IMR-90 (cell line): ENCODE measurements around the gene ZNF185. TPM values are rescaled to one million over a fixed set of nuclear protein-coding genes. Genes with fewer than 3 reads are reported as not detected.

ENCODE experiments used
- ATAC-seq: fragments of 200-7000 bp; cut with Tn5 transposase; 2 replicates; pipeline ENCODE4 v1.9.1; 2020; ENCODE audit warnings: low read depth, mild to moderate bottlenecking, moderate library complexity
- BruUV-seq: library from RNA; stranded (reverse); fragments of 400-500 nt; replicated peaks from 2 replicates; lab custom pipeline; 2021; lab: Mats Ljungman, UMichigan
- CTCF ChIA-PET: fragments of 300-600 bp; formaldehyde crosslinking; extraction: SDS; loops from one replicate; lab custom pipeline; 2021; ENCODE audit warnings: antibody characterized with exemption; lab: Yijun Ruan, JAX
- POLR2A ChIA-PET: fragments of 300-600 bp; sonication (Branson Sonifier 250); formaldehyde crosslinking; loops from one replicate; lab custom pipeline; 2022; ENCODE audit warnings: antibody characterized with exemption; ENCODE audit not compliant: unreplicated experiment; lab: Charles Lee
- DNase-seq: peaks from one replicate; pipeline ENCODE4 v3.0.0; 2013
- H2AFZ ChIP-seq: replicated peaks from 2 replicates; pipeline ENCODE3; 2013; ENCODE audit warnings: low read length, mild to moderate bottlenecking; ENCODE audit not compliant: poor library complexity
- H2AK5ac ChIP-seq: 2 replicates; pipeline ENCODE4 v1.6.1; 2013; ENCODE audit warnings: low read depth, low read length, inconsistent platforms
- H2AK9ac ChIP-seq: replicated peaks from 2 replicates; pipeline ENCODE3; 2013; ENCODE audit warnings: mild to moderate bottlenecking, low read depth, low read length, moderate library complexity; ENCODE audit not compliant: poor library complexity
- H2BK120ac ChIP-seq: 2 replicates; pipeline ENCODE4 v1.6.1; 2013; ENCODE audit warnings: low read depth, low read length, inconsistent platforms
- H2BK15ac ChIP-seq: 3 replicates; pipeline ENCODE4 v1.6.1; 2013; ENCODE audit warnings: low read depth, low read length, inconsistent platforms
- H2BK20ac ChIP-seq: 2 replicates; pipeline ENCODE4 v1.6.1; 2013; ENCODE audit warnings: low read depth, mild to moderate bottlenecking, inconsistent platforms, low read length, moderate library complexity
- H2BK5ac ChIP-seq: 2 replicates; pipeline ENCODE4 v1.6.1; 2013; ENCODE audit warnings: mild to moderate bottlenecking, low read depth, low read length, inconsistent platforms; ENCODE audit not compliant: poor library complexity, severe bottlenecking
- H3K14ac ChIP-seq: replicated peaks from 2 replicates; pipeline ENCODE4 v1.6.1; 2013; ENCODE audit warnings: low read depth, low read length, inconsistent platforms
- H3K18ac ChIP-seq: 2 replicates; pipeline ENCODE4 v1.6.1; 2013; ENCODE audit warnings: low read depth, low read length, control low read depth
- H3K23ac ChIP-seq: 2 replicates; pipeline ENCODE4 v1.6.1; 2013; ENCODE audit warnings: low read depth, low read length, inconsistent platforms
- H3K27ac ChIP-seq: 2 replicates; pipeline ENCODE4 v1.5.1; 2013; ENCODE audit warnings: mild to moderate bottlenecking, control low read depth, low read length; ENCODE audit not compliant: insufficient read depth
- H3K27me3 ChIP-seq: 2 replicates; pipeline ENCODE4 v1.6.1; 2013; ENCODE audit warnings: low read length; ENCODE audit not compliant: control insufficient read depth, insufficient read depth
- H3K36me3 ChIP-seq: 2 replicates; pipeline ENCODE4 v1.6.1; 2013; ENCODE audit warnings: low read length, mixed read lengths; ENCODE audit not compliant: control insufficient read depth, insufficient read depth
- H3K4ac ChIP-seq: 2 replicates; pipeline ENCODE4 v1.6.1; 2013; ENCODE audit warnings: low read depth, low read length, inconsistent platforms
- H3K4me1 ChIP-seq: 2 replicates; pipeline ENCODE4 v1.6.1; 2013; ENCODE audit warnings: low read length, mixed read lengths; ENCODE audit not compliant: control insufficient read depth, insufficient read depth
- H3K4me2 ChIP-seq: 2 replicates; pipeline ENCODE4 v1.6.1; 2013; ENCODE audit warnings: low read depth, mild to moderate bottlenecking, control low read depth, low read length, moderate library complexity
- H3K4me3 ChIP-seq: 2 replicates; pipeline ENCODE4 v1.5.1; 2013; ENCODE audit warnings: low read depth, mild to moderate bottlenecking, control low read depth, low read length, moderate library complexity; ENCODE audit not compliant: insufficient read depth
- H3K56ac ChIP-seq: 2 replicates; pipeline ENCODE4 v1.6.1; 2013; ENCODE audit warnings: low read length, inconsistent platforms; ENCODE audit not compliant: insufficient read depth; ENCODE audit errors: extremely low read depth
- H3K79me1 ChIP-seq, 2 experiments: 2 replicates each; pipeline ENCODE4 v1.6.1; 2013; ENCODE audit warnings: low read length in 2 of 2, inconsistent platforms in 1 of 2, low read depth in 1 of 2
- H3K9ac ChIP-seq: 2 replicates; pipeline ENCODE4 v1.6.1; 2013; ENCODE audit warnings: low read depth, low read length, control low read depth
- H3K9me1 ChIP-seq: 2 replicates; pipeline ENCODE4 v1.6.1; 2013; ENCODE audit warnings: low read length, inconsistent platforms; ENCODE audit not compliant: insufficient read depth
- H3K9me3 ChIP-seq: 2 replicates; pipeline ENCODE4 v1.6.1; 2013; ENCODE audit warnings: low read length; ENCODE audit not compliant: control insufficient read depth, insufficient read depth
- H4K20me1 ChIP-seq: 2 replicates; pipeline ENCODE4 v1.6.1; 2013; ENCODE audit warnings: low read length, inconsistent platforms; ENCODE audit not compliant: insufficient read depth
- H4K5ac ChIP-seq: 2 replicates; pipeline ENCODE4 v1.6.1; 2013; ENCODE audit warnings: mild to moderate bottlenecking, low read depth, low read length, control low read depth
- H4K8ac ChIP-seq, 2 experiments: 2 replicates each; pipeline ENCODE4 v1.6.1; 2013; ENCODE audit warnings: low read depth in 2 of 2, low read length in 2 of 2, control low read depth in 1 of 2, inconsistent platforms in 1 of 2
- H4K91ac ChIP-seq: 2 replicates; pipeline ENCODE4 v1.6.1; 2013; ENCODE audit warnings: low read depth, low read length, inconsistent platforms; ENCODE audit not compliant: insufficient read depth
- FOS ChIP-seq: fragments of 150-350 bp; IDR thresholded peaks from 2 replicates; pipeline ENCODE4 v1.6.1; 2016; ENCODE audit warnings: low read depth, low read length
- MAFK ChIP-seq: IDR thresholded peaks from 2 replicates; pipeline ENCODE4 v1.6.1; 2012; ENCODE audit warnings: low read depth, low read length, improper control_type of control experiment
- MAZ ChIP-seq: IDR thresholded peaks from 2 replicates; pipeline ENCODE4 v1.6.1; 2012; ENCODE audit warnings: low read depth, mild to moderate bottlenecking, low read length, improper control_type of control experiment, moderate library complexity, borderline replicate concordance
- MXI1 ChIP-seq: IDR thresholded peaks from 2 replicates; pipeline ENCODE4 v1.6.1; 2012; ENCODE audit warnings: low read depth, mild to moderate bottlenecking, low read length, moderate library complexity, borderline replicate concordance
- NFE2L2 ChIP-seq: fragments of 150-350 bp; IDR thresholded peaks from 2 replicates; pipeline ENCODE4 v1.6.1; 2016; ENCODE audit warnings: low read depth, mild to moderate bottlenecking, low read length
- POLR2A ChIP-seq: IDR thresholded peaks from 2 replicates; pipeline ENCODE4 v1.6.1; 2012; ENCODE audit warnings: mild to moderate bottlenecking, low read depth, low read length
- RAD21 ChIP-seq: IDR thresholded peaks from 2 replicates; pipeline ENCODE4 v1.6.1; 2012; ENCODE audit warnings: low read length, improper control_type of control experiment
- RCOR1 ChIP-seq: IDR thresholded peaks from 2 replicates; pipeline ENCODE4 v1.6.1; 2012; ENCODE audit warnings: mild to moderate bottlenecking, low read length, improper control_type of control experiment; ENCODE audit not compliant: insufficient replicate concordance
- RFX5 ChIP-seq: IDR thresholded peaks from 2 replicates; pipeline ENCODE4 v1.8.0; 2012; ENCODE audit warnings: low read depth, mild to moderate bottlenecking, low read length, moderate library complexity
- SMC3 ChIP-seq: fragments of 150-350 bp; IDR thresholded peaks from 2 replicates; pipeline ENCODE4 v1.6.1; 2016; ENCODE audit warnings: low read depth, mild to moderate bottlenecking, antibody characterized with exemption, low read length, moderate library complexity
- WGBS, 2 experiments: methylation state at CpG; one replicate each; pipeline versions ENCODE4 v1.1.5 to v1.1.7; 2013; ENCODE audit warnings: missing lambda C conversion rate in 2 of 2; ENCODE audit not compliant: insufficient read length in 1 of 2; ENCODE audit errors: extremely low coverage in 2 of 2; 5-methylcytosine and 5-hydroxymethylcytosine counted together
- dilution Hi-C: fragments of 300-500 bp; cut with HindIII; formaldehyde crosslinking; loops from one replicate; pipeline ENCODE4 v1.14.3; 2018; ENCODE audit warnings: low sequenced_read_pairs; ENCODE audit not compliant: unreplicated experiment
- in situ Hi-C: fragments of 300-500 bp; cut with MboI; formaldehyde crosslinking; loops from 3 replicates; pipeline ENCODE4 v1.14.3; 2019; ENCODE audit warnings: low sequenced_read_pairs, inconsistent platforms, mixed read lengths
- intact Hi-C: fragments of 100-400 bp; cut with micrococcal nuclease; formaldehyde crosslinking; loops from 2 replicates; pipeline ENCODE4 v1.10.0; 2022
- polyA plus RNA-seq, 3 experiments: library from polyadenylated mRNA; depleted of rRNA; stranded (reverse); fragments of >200 nt; gene quantifications; 2 replicates each; pipeline ENCODE4 v1.2.3, GENCODE V29; 2012; ENCODE audit warnings: low replicate concordance in 1 of 3
- total RNA-seq: library from RNA; depleted of rRNA; stranded (reverse); fragments of >200 nt; gene quantifications from 2 replicates; pipeline ENCODE4 v1.2.3, GENCODE V29; 2012
- TF ChIP-seq, protein P1 (sequence below): fragments of 150-350 bp; IDR thresholded peaks from 2 replicates; pipeline ENCODE4 v1.6.1; 2017; ENCODE audit warnings: mild to moderate bottlenecking, antibody characterized with exemption, low read length, low read depth

ZNF185 gene
- total and polyA plus RNA-seq, 2 of the 4 experiments (the other 2 are of a cell fraction), result 3.2 to 6.3 TPM

GRCh38 chrX:152899111-152899873 lies 1.4 kb downstream of the ZNF185 start (continued):
- TF ChIP-seq POLR2A, result no peak

- Histone ChIP-seq H3K14ac (no peak overlapping the region), H3K56ac (no peak overlapping the region), H3K4me1 (0 out of 2 replicates have a peak, but pooled peaks cover 2% of the 10 kb centered on the region), H4K20me1 (no peaks in the 10 kb centered on the region), H3K4ac (no peak overlapping the region), H3K23ac (no peak overlapping the region), H4K5ac (no peak overlapping the region), H2AK9ac (no peak overlapping the region), H3K4me2 (no peak overlapping the region), H3K9me3 (no peaks in the 10 kb centered on the region; the same call in 1 of the 2 replicates), H4K8ac (no peak overlapping the region), H3K9me1 (no peaks in the 10 kb centered on the region), H3K27me3 (no peaks in the 10 kb centered on the region; the same call in 1 of the 2 replicates), H3K36me3 (no peaks in the 10 kb centered on the region), H3K27ac (no peak overlapping the region), H3K79me1 (no peaks in the 10 kb centered on the region), H3K4me3 (no peak overlapping the region), H3K18ac (no peak overlapping the region), H2BK15ac (no peak overlapping the region), H2BK20ac (no peak overlapping the region), H2BK120ac (no peak overlapping the region), H3K9ac (no peak overlapping the region), H2BK5ac (no peak overlapping the region), H4K91ac (no peak overlapping the region), H2AFZ (no peak overlapping the region), H2AK5ac (no peak overlapping the region)
- ChIA-PET CTCF (no interaction called here), POLR2A (no interaction called here)
- TF ChIP-seq RAD21 (no peak), POLR2A (no peak), MAFK (no peak), MXI1 (no peak), MAZ (no peak), RFX5 (no peak), FOS (no peak), SMC3 (no peak), RCOR1 (no peak), NFE2L2 (no peak)
- TF ChIP-seq, protein P1, sequence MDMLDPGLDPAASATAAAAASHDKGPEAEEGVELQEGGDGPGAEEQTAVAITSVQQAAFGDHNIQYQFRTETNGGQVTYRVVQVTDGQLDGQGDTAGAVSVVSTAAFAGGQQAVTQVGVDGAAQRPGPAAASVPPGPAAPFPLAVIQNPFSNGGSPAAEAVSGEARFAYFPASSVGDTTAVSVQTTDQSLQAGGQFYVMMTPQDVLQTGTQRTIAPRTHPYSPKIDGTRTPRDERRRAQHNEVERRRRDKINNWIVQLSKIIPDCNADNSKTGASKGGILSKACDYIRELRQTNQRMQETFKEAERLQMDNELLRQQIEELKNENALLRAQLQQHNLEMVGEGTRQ, result no peak
- intact Hi-C loops, result no loop called here
- ATAC-seq (no peak), DNase-seq (no peak)
- in situ Hi-C loops, result no loop called here
- BruUV-seq, result no TSS peak
- dilution Hi-C loops, result no loop called here
- 79% methylated on average over 8 of the region's 12 CpGs; no CpG with 5 or more reads in 1 of the 2 experiments for WGBS, 2 experiments
Measured at GRCh38 chrX:152899874-152900719, 2.2 kb downstream of the ZNF185 start.
